ENCODE results near the gene CLDN9.

Gene CLDN9

GRCh38 chr16:3036726-3037315 lies 24.1 kb downstream of the CLDN9 start, which contains the start of gene BICDL2:
Gene BICDL2, minus strand, starts transcription at chr16:3036944. Its CDS starts 1,448 bp downstream, at chr16:3035496.
- in situ Hi-C loops (cut with MboI; ENCODE audit: low sequenced_read_pairs, unreplicated experiment), result no loop called here
- no peak for TF ChIP-seq CTCF (IDR thresholded peaks at IDR 0.05; ENCODE audit: borderline replicate concordance, control extremely low read depth, extremely low read depth, insufficient read depth, missing control alignments)
- DNase-seq (ENCODE audit: low spot score), result no peak

DNA sequence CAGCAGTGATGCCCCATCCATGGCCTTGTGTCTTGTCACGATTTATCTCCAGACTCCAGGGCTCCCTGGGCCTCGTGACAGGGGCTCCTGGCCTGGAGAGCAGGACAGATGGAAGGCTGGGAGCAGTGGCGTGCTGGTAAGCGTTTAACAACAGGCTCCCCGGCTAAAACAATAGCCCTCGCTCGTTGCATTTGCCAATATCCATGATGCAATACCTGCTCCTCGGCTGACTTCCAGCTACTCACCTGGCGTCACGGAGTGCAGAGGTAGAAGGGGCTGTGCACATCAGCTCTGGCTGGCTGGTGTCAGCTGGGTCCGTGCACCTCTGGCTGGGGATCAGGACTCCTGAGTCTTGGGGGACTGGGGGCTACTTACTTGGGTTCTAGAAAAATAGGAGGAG lies 25.5 kb downstream of the CLDN9 start:
- in situ Hi-C loops (cut with MboI; ENCODE audit: low sequenced_read_pairs, unreplicated experiment), result no loop called here
- no peak for TF ChIP-seq CTCF (IDR thresholded peaks at IDR 0.05; ENCODE audit: borderline replicate concordance, control extremely low read depth, extremely low read depth, insufficient read depth, missing control alignments)
- DNase-seq (ENCODE audit: low spot score), result peak; percentile 23

DNA sequence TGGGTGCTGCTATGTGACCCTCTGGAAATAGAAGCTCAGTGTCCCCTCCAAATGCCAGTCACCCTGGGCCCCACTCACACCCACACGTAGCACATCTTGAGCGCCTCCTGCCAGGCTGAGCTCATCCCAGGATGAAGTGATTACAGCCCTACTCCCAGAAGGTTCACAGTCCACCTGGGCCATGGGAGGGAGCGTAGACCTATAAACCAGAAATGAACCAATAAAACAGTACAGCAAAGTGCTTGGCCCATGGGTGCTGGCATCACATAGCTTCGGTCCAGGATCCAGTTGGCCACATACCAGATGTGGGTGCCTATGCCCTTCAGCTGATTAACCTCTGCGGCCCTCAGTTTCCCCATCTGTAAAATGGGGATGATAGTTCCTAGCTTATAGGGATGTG lies 26.2 kb downstream of the CLDN9 start:
- in situ Hi-C loops (cut with MboI; ENCODE audit: low sequenced_read_pairs, unreplicated experiment), result no loop called here
- peak; percentile 11 for DNase-seq (ENCODE audit: low spot score)
- TF ChIP-seq CTCF (IDR thresholded peaks at IDR 0.05; ENCODE audit: borderline replicate concordance, control extremely low read depth, extremely low read depth, insufficient read depth, missing control alignments), result no peak

DNA sequence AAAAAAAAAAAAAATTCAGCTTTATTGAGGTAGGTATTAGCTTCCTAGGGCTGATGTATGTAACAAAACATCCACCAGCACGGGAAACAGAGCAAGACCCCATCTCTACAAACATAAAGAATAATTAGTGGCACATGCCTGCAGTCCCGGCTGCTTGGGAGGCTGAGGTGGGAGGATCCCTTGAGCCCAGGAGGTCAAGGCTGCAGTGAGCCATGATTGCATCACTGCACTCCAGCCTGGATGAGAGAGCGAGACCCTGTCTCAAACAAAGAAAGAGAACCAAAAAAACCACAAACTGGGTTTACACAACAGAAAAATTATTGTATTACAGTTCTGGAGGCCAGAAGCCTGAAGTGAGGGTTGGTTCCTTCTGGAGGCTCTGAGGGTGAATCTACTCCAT lies 29.7 kb downstream of the CLDN9 start:
- DNase-seq (ENCODE audit: low spot score), result no peak
- TF ChIP-seq CTCF (IDR thresholded peaks at IDR 0.05; ENCODE audit: borderline replicate concordance, control extremely low read depth, extremely low read depth, insufficient read depth, missing control alignments), result no peak
- in situ Hi-C loops (cut with MboI; ENCODE audit: low sequenced_read_pairs, unreplicated experiment), result no loop called here

- TF ChIP-seq CTCF (IDR thresholded peaks at IDR 0.05; ENCODE audit: borderline replicate concordance, control extremely low read depth, extremely low read depth, insufficient read depth, missing control alignments), result no peak
- no peak for DNase-seq (ENCODE audit: low spot score)
- in situ Hi-C loops (cut with MboI; ENCODE audit: low sequenced_read_pairs, unreplicated experiment), result no loop called here
These were observed 32.0 kb downstream of the CLDN9 start for GRCh38 chr16:3044708-3045107.

GRCh38 chr16:3045758-3046640 lies 33.3 kb downstream of the CLDN9 start, which contains the start of gene MMP25:
Gene MMP25, plus strand, starts transcription at chr16:3046561. Its CDS starts 357 bp downstream, at chr16:3046918.
- no peak for TF ChIP-seq CTCF (IDR thresholded peaks at IDR 0.05; ENCODE audit: borderline replicate concordance, control extremely low read depth, extremely low read depth, insufficient read depth, missing control alignments)
- DNase-seq (ENCODE audit: low spot score), result peak; percentile 79
- in situ Hi-C loops (cut with MboI; ENCODE audit: low sequenced_read_pairs, unreplicated experiment), result no loop called here

Measured in GM13976 (cell line).